ENCODE measurements around the gene CCDC88B.
"Not testable (repeated sequence)": the region's sequence is repeated elsewhere in the genome, so short reads cannot be mapped to it uniquely, and the experiment has no call there.

CCDC88B gene

GRCh38 chr11:64304316-64305072, 35.5 kb upstream of the CCDC88B start:
- DNase-seq, result peak; percentile 93

- peak; percentile 100 for DNase-seq
Observed at GRCh38 chr11:64305075-64305690, 34.8 kb upstream of the CCDC88B start, which contains the start of gene ESRRA. TSS of gene ESRRA (plus strand) at chr11:64305524. CDS start at chr11:64307180, 1,656 bp downstream.

GRCh38 chr11:64305691-64306562, 34.1 kb upstream of the CCDC88B start:
- peak; percentile 51 for DNase-seq

- DNase-seq, result no peak
Observed at GRCh38 chr11:64306563-64306875, 33.5 kb upstream of the CCDC88B start.

GRCh38 chr11:64306876-64307622, 33.0 kb upstream of the CCDC88B start:
- no peak for DNase-seq

- DNase-seq, result not testable (repeated sequence)
Observed at GRCh38 chr11:64307795-64308194, 32.2 kb upstream of the CCDC88B start.

- no peak for DNase-seq
Observed at GRCh38 chr11:64312947-64313346, 27.1 kb upstream of the CCDC88B start.

- DNase-seq, result no peak
Observed at GRCh38 chr11:64313491-64314145, 26.4 kb upstream of the CCDC88B start.

GRCh38 chr11:64314146-64314804, 25.7 kb upstream of the CCDC88B start:
- no peak for DNase-seq

- no peak for DNase-seq
Observed at GRCh38 chr11:64314805-64315561, 25.0 kb upstream of the CCDC88B start.

- DNase-seq, result not testable (repeated sequence)
Observed at GRCh38 chr11:64315667-64316526, 24.1 kb upstream of the CCDC88B start.

- DNase-seq, result no peak
Observed at GRCh38 chr11:64316672-64317324, 23.2 kb upstream of the CCDC88B start.

- peak; percentile 98 for DNase-seq
Observed at GRCh38 chr11:64317325-64317960, 22.6 kb upstream of the CCDC88B start, which contains the start of gene TRMT112. TSS of gene TRMT112 (minus strand) at chr11:64317559. CDS start at chr11:64317526, 33 bp downstream.

- DNase-seq, result peak; percentile 97
Observed at GRCh38 chr11:64317961-64318765, 21.8 kb upstream of the CCDC88B start, which contains the start of gene PRDX5. TSS of gene PRDX5 (plus strand) at chr11:64318121. CDS start at chr11:64318216, 95 bp downstream.

GRCh38 chr11:64318766-64319761, 20.9 kb upstream of the CCDC88B start:
- no peak for DNase-seq

- DNase-seq, result no peak
Observed at GRCh38 chr11:64320556-64320955, 19.4 kb upstream of the CCDC88B start.
